HCT116 (cell line): Measurements from ENCODE around the gene SRP68. TPM values are rescaled to one million over a fixed set of nuclear protein-coding genes. Genes with fewer than 3 reads are reported as not detected.

Source experiments
- ATAC-seq: fragments of 200-7000 bp; cut with Tn5 transposase; 2 replicates; pipeline ENCODE4 v1.9.1; 2020; ENCODE audit warnings: mild to moderate bottlenecking, moderate library complexity
- BruUV-seq: library from RNA; stranded (reverse); fragments of 400-500 nt; replicated peaks from 2 replicates; lab custom pipeline; 2021; lab: Mats Ljungman, UMichigan
- CTCF ChIA-PET: fragments of 300-600 bp; sonication (Branson Sonifier 250); formaldehyde crosslinking; loops from one replicate; lab custom pipeline; 2021; ENCODE audit warnings: antibody characterized with exemption; lab: Charles Lee
- POLR2A ChIA-PET: fragments of 300-600, 350-600 bp; sonication (Branson Sonifier 250); formaldehyde crosslinking; loops from one replicate; lab custom pipeline; 2021; ENCODE audit warnings: antibody characterized with exemption; lab: Charles Lee
- RAD21 ChIA-PET, 2 experiments: fragments of 300-600 bp; sonication (Branson Sonifier 250); formaldehyde crosslinking; loops; one replicate each; lab custom pipeline; 2023; ENCODE audit warnings: low total read pairs in 2 of 2; ENCODE audit not compliant: uncharacterized antibody in 2 of 2, unreplicated experiment in 2 of 2, low non-redundant PET in 1 of 2; lab: Charles Lee
- DNase-seq: peaks from one replicate; pipeline ENCODE4 v3.0.0-alpha.2; 2010; ENCODE audit warnings: low read depth, low spot score
- H2AFZ ChIP-seq: fragments of 200-600 bp; shearing (Covaris generic), sonication (generic); 2 replicates; pipeline ENCODE4 v1.6.1; 2017; ENCODE audit warnings: low read depth, mixed run types, mixed read lengths, antibody characterized with exemption, low read length; ENCODE audit not compliant: poor library complexity, severe bottlenecking
- H3K27ac ChIP-seq: 2 replicates; pipeline ENCODE4 v1.5.1; 2012; ENCODE audit warnings: low read depth, low read length
- H3K27me3 ChIP-seq: fragments of 200-600 bp; sonication (generic); 2 replicates; pipeline ENCODE4 v1.6.1; 2016; ENCODE audit warnings: mixed run types, low read length, mixed read lengths; ENCODE audit not compliant: insufficient read depth
- H3K36me3 ChIP-seq, 2 experiments: fragments of 200-500 bp in 1 of 2; fragments of 200-600 bp in 1 of 2; sonication (Bioruptor generic) in 1 of 2; sonication (generic) in 1 of 2; 2 replicates each; pipeline versions ENCODE4 v1.5.1 to v1.6.1; 2014 to 2016; ENCODE audit warnings: low read length in 2 of 2, inconsistent platforms in 1 of 2, mixed read lengths in 1 of 2, mixed run types in 1 of 2; ENCODE audit not compliant: insufficient read depth in 2 of 2, control insufficient read depth in 1 of 2
- H3K4me1 ChIP-seq, 2 experiments: fragments of 200-600 bp in 1 of 2; sonication (generic) in 1 of 2; 2 replicates each; pipeline versions ENCODE4 v1.5.1 to v1.6.1; 2012 to 2017; ENCODE audit warnings: low read length in 2 of 2, inconsistent platforms in 1 of 2, mild to moderate bottlenecking in 1 of 2, mixed read lengths in 1 of 2, mixed run types in 1 of 2, moderate library complexity in 1 of 2; ENCODE audit not compliant: insufficient read depth in 2 of 2, control insufficient read depth in 1 of 2
- H3K4me2 ChIP-seq: fragments of 200-600 bp; sonication (generic); 2 replicates; pipeline ENCODE4 v1.6.1; 2017; ENCODE audit warnings: mixed run types, low read length, mixed read lengths
- H3K4me3 ChIP-seq, 2 experiments: fragments of 200-600 bp in 1 of 2; sonication (generic) in 1 of 2; replicated peaks in 1 of 2; 2 replicates each; pipeline ENCODE4 v1.5.1; 2011 to 2016; ENCODE audit warnings: low read length in 2 of 2, control low read depth in 1 of 2, low read depth in 1 of 2, mild to moderate bottlenecking in 1 of 2, mixed read lengths in 1 of 2, mixed run types in 1 of 2
- H3K79me2 ChIP-seq: fragments of 200-600 bp; sonication (generic); 2 replicates; pipeline ENCODE4 v1.6.1; 2017; ENCODE audit warnings: mild to moderate bottlenecking, mixed run types, low read length, moderate library complexity, mixed read lengths; ENCODE audit not compliant: insufficient read depth
- H3K9ac ChIP-seq: fragments of 200-600 bp; sonication (generic); 2 replicates; pipeline ENCODE4 v1.6.1; 2016; ENCODE audit warnings: low read length, mixed read lengths
- H3K9me2 ChIP-seq: fragments of 200-600 bp; sonication (generic), shearing (Covaris generic); 2 replicates; pipeline ENCODE4 v1.6.1; 2017; ENCODE audit warnings: mixed run types, mild to moderate bottlenecking, moderate library complexity; ENCODE audit not compliant: insufficient read depth
- H3K9me3 ChIP-seq, 2 experiments: fragments of 200-500 bp in 1 of 2; fragments of 200-600 bp in 1 of 2; sonication (Bioruptor generic) in 1 of 2; sonication (generic) in 1 of 2; 2 replicates each; pipeline ENCODE4 v1.6.1; 2014 to 2017; ENCODE audit warnings: low read length in 2 of 2, mixed read lengths in 2 of 2, inconsistent platforms in 1 of 2, low read depth in 1 of 2, mild to moderate bottlenecking in 1 of 2, mixed run types in 1 of 2, moderate library complexity in 1 of 2; ENCODE audit not compliant: control insufficient read depth in 1 of 2, insufficient read depth in 1 of 2
- H4K20me1 ChIP-seq: fragments of 200-600 bp; sonication (generic), shearing (Covaris generic); 2 replicates; pipeline ENCODE4 v1.6.1; 2017; ENCODE audit warnings: mixed run types, mild to moderate bottlenecking, moderate library complexity; ENCODE audit not compliant: insufficient read depth
- ATF3 ChIP-seq: IDR thresholded peaks from 2 replicates; pipeline ENCODE4 v1.6.1; 2012
- CEBPB ChIP-seq: IDR thresholded peaks from 2 replicates; pipeline ENCODE4 v1.6.1; 2012; ENCODE audit warnings: low read depth
- EZH2 ChIP-seq: fragments of 200-600 bp; sonication (generic); IDR thresholded peaks from 2 replicates; pipeline ENCODE4 v1.6.1; 2017; ENCODE audit warnings: antibody characterized with exemption, mixed run types
- FOSL1 ChIP-seq: IDR thresholded peaks from 2 replicates; pipeline ENCODE4 v1.6.1; 2012; ENCODE audit warnings: low read depth
- JUND ChIP-seq: IDR thresholded peaks from 2 replicates; pipeline ENCODE4 v1.6.1; 2012
- POLR2A ChIP-seq: IDR thresholded peaks from 2 replicates; pipeline ENCODE4 v1.7.0; 2011; ENCODE audit warnings: borderline replicate concordance; ENCODE audit not compliant: insufficient read depth, insufficient read length; ENCODE audit errors: extremely low read depth
- RAD21 ChIP-seq: IDR thresholded peaks from 2 replicates; pipeline ENCODE4 v1.6.1; 2012; ENCODE audit warnings: low read depth, mild to moderate bottlenecking
- REST ChIP-seq: IDR thresholded peaks from 2 replicates; pipeline ENCODE4 v1.6.1; 2012; ENCODE audit warnings: low read depth
- SP1 ChIP-seq: IDR thresholded peaks from 2 replicates; pipeline ENCODE4 v1.6.1; 2012; ENCODE audit warnings: low read depth
- SRF ChIP-seq: IDR thresholded peaks from 2 replicates; pipeline ENCODE4 v1.6.1; 2012; ENCODE audit warnings: low read depth
- YY1 ChIP-seq: IDR thresholded peaks from 2 replicates; pipeline ENCODE4 v1.6.1; 2011; ENCODE audit warnings: low read length, low read depth, moderate library complexity, mild to moderate bottlenecking; ENCODE audit not compliant: insufficient replicate concordance; ENCODE audit errors: extremely low read depth
- ZFX ChIP-seq: fragments of 450-650 bp; IDR thresholded peaks from 2 replicates; pipeline ENCODE4 v1.6.1; 2017
- intact Hi-C: fragments of 100-400 bp; cut with micrococcal nuclease; formaldehyde crosslinking; loops from 2 replicates; pipeline ENCODE4 v1.10.0; 2022
- total RNA-seq: library from RNA; stranded (reverse); gene quantifications from one replicate; pipeline ENCODE4 v1.2.1, GENCODE V29; 2021; ENCODE audit not compliant: unreplicated experiment
- TF ChIP-seq, protein P1 (sequence below): IDR thresholded peaks from 2 replicates; pipeline ENCODE4 v1.6.1; 2012
- TF ChIP-seq, protein P2 (sequence below), 3 experiments: fragments of 200-600 bp in 1 of 3; sonication (generic) in 1 of 3; IDR thresholded peaks in 2 of 3; conservative IDR thresholded peaks in 1 of 3; 2 replicates each; pipeline ENCODE4 v1.5.1; 2012 to 2017; ENCODE audit warnings: low read depth in 2 of 3, low read length in 2 of 3, antibody characterized with exemption in 1 of 3, borderline replicate concordance in 1 of 3, control low read depth in 1 of 3, mild to moderate bottlenecking in 1 of 3, mixed read lengths in 1 of 3, mixed run types in 1 of 3, moderate library complexity in 1 of 3; ENCODE audit not compliant: insufficient read depth in 1 of 3
- TF ChIP-seq, protein P3 (sequence below): IDR thresholded peaks from 2 replicates; pipeline ENCODE4 v1.6.1; 2011; ENCODE audit warnings: mild to moderate bottlenecking, low read length, moderate library complexity; ENCODE audit not compliant: insufficient replicate concordance; ENCODE audit errors: extremely low read depth

The SRP68 gene
- total RNA-seq, 1 experiment from 2014 or later: 152 TPM

- H3K4me1 ChIP-seq: peaks cover 41 to 42% of the 10 kb centered on the region in 2 experiments
- H3K9ac ChIP-seq: no peak overlapping the region
- no TSS peak for BruUV-seq
- no peaks in the 10 kb centered on the region for H3K27me3 ChIP-seq
- no peak overlapping the region for H2AFZ ChIP-seq
- H3K9me2 ChIP-seq: no peaks in the 10 kb centered on the region
- intact Hi-C loops: no loop called here
- no peak overlapping the region for H3K4me3 ChIP-seq
- H4K20me1 ChIP-seq: no peaks in the 10 kb centered on the region
- no peaks in the 10 kb centered on the region for H3K79me2 ChIP-seq
- TF ChIP-seq ATF3: no peak
- TF ChIP-seq, protein P1, sequence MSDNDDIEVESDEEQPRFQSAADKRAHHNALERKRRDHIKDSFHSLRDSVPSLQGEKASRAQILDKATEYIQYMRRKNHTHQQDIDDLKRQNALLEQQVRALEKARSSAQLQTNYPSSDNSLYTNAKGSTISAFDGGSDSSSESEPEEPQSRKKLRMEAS: no peak
- TF ChIP-seq SP1: no peak
- TF ChIP-seq YY1: no peak
- TF ChIP-seq RAD21: no peak
- no peak for TF ChIP-seq JUND
- TF ChIP-seq, protein P2, sequence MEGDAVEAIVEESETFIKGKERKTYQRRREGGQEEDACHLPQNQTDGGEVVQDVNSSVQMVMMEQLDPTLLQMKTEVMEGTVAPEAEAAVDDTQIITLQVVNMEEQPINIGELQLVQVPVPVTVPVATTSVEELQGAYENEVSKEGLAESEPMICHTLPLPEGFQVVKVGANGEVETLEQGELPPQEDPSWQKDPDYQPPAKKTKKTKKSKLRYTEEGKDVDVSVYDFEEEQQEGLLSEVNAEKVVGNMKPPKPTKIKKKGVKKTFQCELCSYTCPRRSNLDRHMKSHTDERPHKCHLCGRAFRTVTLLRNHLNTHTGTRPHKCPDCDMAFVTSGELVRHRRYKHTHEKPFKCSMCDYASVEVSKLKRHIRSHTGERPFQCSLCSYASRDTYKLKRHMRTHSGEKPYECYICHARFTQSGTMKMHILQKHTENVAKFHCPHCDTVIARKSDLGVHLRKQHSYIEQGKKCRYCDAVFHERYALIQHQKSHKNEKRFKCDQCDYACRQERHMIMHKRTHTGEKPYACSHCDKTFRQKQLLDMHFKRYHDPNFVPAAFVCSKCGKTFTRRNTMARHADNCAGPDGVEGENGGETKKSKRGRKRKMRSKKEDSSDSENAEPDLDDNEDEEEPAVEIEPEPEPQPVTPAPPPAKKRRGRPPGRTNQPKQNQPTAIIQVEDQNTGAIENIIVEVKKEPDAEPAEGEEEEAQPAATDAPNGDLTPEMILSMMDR (IDR thresholded peaks at IDR 0.05 in 2 of 3, conservative IDR thresholded peaks at IDR 0.05 in 1 of 3; ENCODE audit: borderline replicate concordance in 1 of 3, insufficient read depth in 1 of 3, low read depth in 2 of 3, low read length in 2 of 3): no peak
- no peak for TF ChIP-seq SRF
- no peak for TF ChIP-seq CEBPB
- TF ChIP-seq, protein P3, sequence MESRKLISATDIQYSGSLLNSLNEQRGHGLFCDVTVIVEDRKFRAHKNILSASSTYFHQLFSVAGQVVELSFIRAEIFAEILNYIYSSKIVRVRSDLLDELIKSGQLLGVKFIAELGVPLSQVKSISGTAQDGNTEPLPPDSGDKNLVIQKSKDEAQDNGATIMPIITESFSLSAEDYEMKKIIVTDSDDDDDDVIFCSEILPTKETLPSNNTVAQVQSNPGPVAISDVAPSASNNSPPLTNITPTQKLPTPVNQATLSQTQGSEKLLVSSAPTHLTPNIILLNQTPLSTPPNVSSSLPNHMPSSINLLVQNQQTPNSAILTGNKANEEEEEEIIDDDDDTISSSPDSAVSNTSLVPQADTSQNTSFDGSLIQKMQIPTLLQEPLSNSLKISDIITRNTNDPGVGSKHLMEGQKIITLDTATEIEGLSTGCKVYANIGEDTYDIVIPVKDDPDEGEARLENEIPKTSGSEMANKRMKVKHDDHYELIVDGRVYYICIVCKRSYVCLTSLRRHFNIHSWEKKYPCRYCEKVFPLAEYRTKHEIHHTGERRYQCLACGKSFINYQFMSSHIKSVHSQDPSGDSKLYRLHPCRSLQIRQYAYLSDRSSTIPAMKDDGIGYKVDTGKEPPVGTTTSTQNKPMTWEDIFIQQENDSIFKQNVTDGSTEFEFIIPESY: no peak
- no peak for TF ChIP-seq EZH2
- TF ChIP-seq POLR2A: no peak
- no peak for TF ChIP-seq ZFX
- TF ChIP-seq FOSL1: no peak
- no peak for TF ChIP-seq REST
- DNase-seq: no peak
- CTCF ChIA-PET: interaction anchor here (0.5 to 1.2 kb wide), 3 partner anchors 19 to 247 kb away, joined by 3 read pairs; no protein-coding TSS in a partner anchor
- no peaks in the 10 kb centered on the region for H3K36me3 ChIP-seq
- no peaks in the 10 kb centered on the region for H3K9me3 ChIP-seq
- ATAC-seq: no peak
- RAD21 ChIA-PET: interaction anchor here in 1 of 2 experiments (0.6 kb wide), 1 partner anchor 319 kb away, joined by 7 read pairs; no protein-coding TSS in a partner anchor
- no peak overlapping the region for H3K4me2 ChIP-seq
- POLR2A ChIA-PET: interaction anchor here (0.9 kb wide), 1 partner anchor 27 kb away, joined by 6 read pairs; no protein-coding TSS in a partner anchor
- H3K27ac ChIP-seq: no peak overlapping the region
Observed at GRCh38 chr17:76032780-76033108, 39.6 kb downstream of the SRP68 start.
